ENCODE data around the gene LBP. TPM values are rescaled to one million over a fixed set of nuclear protein-coding genes. Genes with fewer than 3 reads are reported as not detected.

The LBP gene
- total and polyA plus RNA-seq, 10 of the 15 experiments (the other 5 are each of a cell fraction or from before 2014, with no cell fraction given): 0.04 to 0.10 TPM; not detected in 8

GRCh38 chr20:38298768-38299288 lies 47.5 kb upstream of the LBP start:
- in situ Hi-C loops (cut with MboI) (no loop called here), intact Hi-C loops (cut with micrococcal nuclease; ENCODE audit: unreplicated experiment) (no loop called here)
- Histone ChIP-seq H4K20me1 (ENCODE audit: control insufficient read depth, insufficient read depth) (no peaks in the 10 kb centered on the region), H3K4me3 (no peak overlapping the region), H3K9ac (ENCODE audit: control insufficient read depth, insufficient read depth, low read length) (no peak overlapping the region), H2AFZ (ENCODE audit: control insufficient read depth, low read depth, low read length) (no peak overlapping the region), H3K4me1 (ENCODE audit: control insufficient read depth, insufficient read depth, low read length) (no peaks in the 10 kb centered on the region; the same call in 1 of the 2 replicates), H3K79me2 (ENCODE audit: control insufficient read depth, insufficient read depth, low read length) (no peaks in the 10 kb centered on the region), H3K27me3 (replicated peaks in 1 of 2; ENCODE audit: control insufficient read depth in 2 of 2, insufficient read depth in 2 of 2, low read length in 1 of 2) (peaks cover 3 to 7% of the 10 kb centered on the region in 2 experiments), H3K36me3 (ENCODE audit: control insufficient read depth in 2 of 2, insufficient read depth in 2 of 2, low read length in 1 of 2) (no peaks in the 10 kb centered on the region), H3K4me2 (ENCODE audit: control insufficient read depth, insufficient read depth) (no peak overlapping the region), H3K27ac (ENCODE audit: control insufficient read depth, insufficient read depth) (no peak overlapping the region), H3K9me3 (replicated peaks; ENCODE audit: control insufficient read depth, insufficient read depth, low read length) (no peaks in the 10 kb centered on the region)
- ChIA-PET SMC1A (ENCODE audit: uncharacterized antibody, unreplicated experiment) (no interaction called here), RAD21 (ENCODE audit: unreplicated experiment) (no interaction called here), POLR2A (no interaction called here), CTCF (no interaction called here)
- FAIRE-seq (no peak), ATAC-seq (no peak), DNase-seq (ENCODE audit: low read depth, low spot score) (no peak)
- BruUV-seq (replicated peaks): no TSS peak
- TF ChIP-seq EED (IDR thresholded peaks at IDR 0.05; ENCODE audit: low read depth): no peak
- 47% methylated on average over 13 of the region's 13 CpGs for WGBS (ENCODE audit: insufficient coverage, insufficient replicate concordance, low lambda C conversion rate, missing lambda C conversion rate)

GRCh38 chr20:38299963-38300362 lies 46.3 kb upstream of the LBP start:
- DNase-seq (ENCODE audit: low read depth, low spot score): no peak
- Histone ChIP-seq H3K9ac (ENCODE audit: control insufficient read depth, insufficient read depth, low read length) (no peak overlapping the region), H3K79me2 (ENCODE audit: control insufficient read depth, insufficient read depth, low read length) (no peaks in the 10 kb centered on the region), H3K27ac (ENCODE audit: control insufficient read depth, insufficient read depth) (no peak overlapping the region), H2AFZ (ENCODE audit: control insufficient read depth, low read depth, low read length) (no peak overlapping the region), H3K27me3 (replicated peaks in 1 of 2; ENCODE audit: control insufficient read depth in 2 of 2, insufficient read depth in 2 of 2, low read length in 1 of 2) (peaks cover 6 to 16% of the 10 kb centered on the region in 2 experiments), H3K4me1 (ENCODE audit: control insufficient read depth, insufficient read depth, low read length) (no peaks in the 10 kb centered on the region; the same call in 1 of the 2 replicates), H3K9me3 (replicated peaks; ENCODE audit: control insufficient read depth, insufficient read depth, low read length) (no peaks in the 10 kb centered on the region), H3K4me3 (no peak overlapping the region), H3K36me3 (ENCODE audit: control insufficient read depth in 2 of 2, insufficient read depth in 2 of 2, low read length in 1 of 2) (no peaks in the 10 kb centered on the region), H3K4me2 (ENCODE audit: control insufficient read depth, insufficient read depth) (no peak overlapping the region), H4K20me1 (ENCODE audit: control insufficient read depth, insufficient read depth) (no peaks in the 10 kb centered on the region)
- intact Hi-C loops (cut with micrococcal nuclease; ENCODE audit: unreplicated experiment) (no loop called here), in situ Hi-C loops (cut with MboI) (no loop called here)
- ChIA-PET RAD21 (ENCODE audit: unreplicated experiment) (no interaction called here), POLR2A (no interaction called here), CTCF (no interaction called here), SMC1A (ENCODE audit: uncharacterized antibody, unreplicated experiment) (no interaction called here)
- no peak for ATAC-seq
- no TSS peak for BruUV-seq (replicated peaks)
- no peak for FAIRE-seq
- WGBS (ENCODE audit: insufficient coverage, insufficient replicate concordance, low lambda C conversion rate, missing lambda C conversion rate): 23% methylated on average over 6 of the region's 6 CpGs
- no peak for TF ChIP-seq POLR2A (IDR thresholded peaks at IDR 0.05; ENCODE audit: low read depth, low read length)
- no peak for TF ChIP-seq ASH2L (IDR thresholded peaks at IDR 0.05; ENCODE audit: borderline replicate concordance, low read depth)
- no peak for TF ChIP-seq ZNF622 (IDR thresholded peaks at IDR 0.05)
- TF ChIP-seq SIN3A (IDR thresholded peaks at IDR 0.05; ENCODE audit: low read depth, low read length): no peak
- TF ChIP-seq CEBPZ (IDR thresholded peaks at IDR 0.05; ENCODE audit: low read depth, low read length): no peak
- no peak for TF ChIP-seq ZBTB11 (CRISPR knock-in tag; IDR thresholded peaks at IDR 0.05)
- no peak for TF ChIP-seq BMI1 (IDR thresholded peaks at IDR 0.05; ENCODE audit: borderline replicate concordance)
- no peak for TF ChIP-seq SPI1 (IDR thresholded peaks at IDR 0.05; ENCODE audit: borderline replicate concordance, insufficient read depth, low read depth, low read length)
- TF ChIP-seq ETV6 (conservative IDR thresholded peaks at IDR 0.05 in 1 of 2, IDR thresholded peaks at IDR 0.05 in 1 of 2; ENCODE audit: borderline replicate concordance in 1 of 2, low read depth in 1 of 2): no peak
- no peak for TF ChIP-seq SUZ12 (IDR thresholded peaks at IDR 0.05; ENCODE audit: unreplicated experiment)

Data from GM12878 (cell line).